ENCODE measurements around the gene IKZF2. TPM values are rescaled to one million over a fixed set of nuclear protein-coding genes. Genes with fewer than 3 reads are reported as not detected.
A peak's percentile ranks its signal among the peaks of the same experiment; 100 is the strongest.

The IKZF2 gene
- total RNA-seq, 2 donors from 2014 or later: 16.2 to 26.5 TPM

GRCh38 chr2:213152888-213153287, 1.5 kb upstream of the IKZF2 start:
- Histone ChIP-seq H3K27ac (peak overlapping the region; percentile 95 to 97), H3K4me1 (ENCODE audit: control insufficient read depth in 1 of 2, low read depth in 2 of 2) (peaks cover 7 to 31% of the 10 kb centered on the region in 2 donors), H3K9me3 (no peaks in the 10 kb centered on the region), H3K27me3 (replicated peaks; ENCODE audit: insufficient read depth) (no peaks in the 10 kb centered on the region), H3K36me3 (no peaks in the 10 kb centered on the region), H3K4me3 (peak overlapping the region; percentile 97)
- TF ChIP-seq CTCF (IDR thresholded peaks at IDR 0.05): no peak
- DNase-seq (ENCODE audit: low spot score) (no peak), ATAC-seq (ENCODE audit: insufficient number of reproducible peaks, low FRiP score, low read depth) (no peak)

GRCh38 chr2:213152065-213152794, 818 bp upstream of the IKZF2 start:
- DNase-seq (ENCODE audit: low spot score) (peak; percentile 7), ATAC-seq (ENCODE audit: insufficient number of reproducible peaks, low FRiP score, low read depth) (peak; percentile 49)
- Histone ChIP-seq H3K36me3 (no peaks in the 10 kb centered on the region), H3K4me1 (ENCODE audit: control insufficient read depth in 1 of 2, low read depth in 2 of 2) (peaks cover 7 to 37% of the 10 kb centered on the region in 2 donors), H3K27me3 (replicated peaks; ENCODE audit: insufficient read depth) (no peaks in the 10 kb centered on the region), H3K4me3 (peak overlapping the region; percentile 97), H3K27ac (peak overlapping the region; percentile 95 to 97), H3K9me3 (no peaks in the 10 kb centered on the region)
- peak; percentile 42 for TF ChIP-seq CTCF (IDR thresholded peaks at IDR 0.05)

GRCh38 chr2:213150315-213151097, 906 bp downstream of the IKZF2 start:
- Histone ChIP-seq H3K27ac (peak overlapping the region; percentile 75 to 79), H3K4me3 (peak overlapping the region; percentile 75), H3K9me3 (no peaks in the 10 kb centered on the region), H3K27me3 (replicated peaks; ENCODE audit: insufficient read depth) (no peaks in the 10 kb centered on the region), H3K4me1 (ENCODE audit: control insufficient read depth in 1 of 2, low read depth in 2 of 2) (peaks cover 7 to 45% of the 10 kb centered on the region in 2 donors), H3K36me3 (no peaks in the 10 kb centered on the region)
- DNase-seq (ENCODE audit: low spot score) (no peak), ATAC-seq (ENCODE audit: insufficient number of reproducible peaks, low FRiP score, low read depth) (no peak)
- no peak for TF ChIP-seq CTCF (IDR thresholded peaks at IDR 0.05)

GRCh38 chr2:213149949-213150314, 1.5 kb downstream of the IKZF2 start:
- Histone ChIP-seq H3K4me3 (peak overlapping the region; percentile 75), H3K27ac (peak overlapping the region; percentile 75 to 79), H3K36me3 (no peaks in the 10 kb centered on the region), H3K27me3 (replicated peaks; ENCODE audit: insufficient read depth) (no peaks in the 10 kb centered on the region), H3K9me3 (no peaks in the 10 kb centered on the region), H3K4me1 (ENCODE audit: control insufficient read depth in 1 of 2, low read depth in 2 of 2) (peaks cover 7 to 49% of the 10 kb centered on the region in 2 donors)
- no peak for TF ChIP-seq CTCF (IDR thresholded peaks at IDR 0.05)
- no peak for ATAC-seq (ENCODE audit: insufficient number of reproducible peaks, low FRiP score, low read depth)
- no peak for DNase-seq (ENCODE audit: low spot score)

GRCh38 chr2:213149294-213149875, 2.0 kb downstream of the IKZF2 start:
- no peak for TF ChIP-seq CTCF (IDR thresholded peaks at IDR 0.05)
- Histone ChIP-seq H3K36me3 (no peaks in the 10 kb centered on the region), H3K4me3 (peak overlapping the region; percentile 75), H3K27ac (peak overlapping the region; percentile 75 to 79), H3K9me3 (no peaks in the 10 kb centered on the region), H3K27me3 (replicated peaks; ENCODE audit: insufficient read depth) (no peaks in the 10 kb centered on the region), H3K4me1 (ENCODE audit: control insufficient read depth in 1 of 2, low read depth in 2 of 2) (peaks cover 7 to 49% of the 10 kb centered on the region in 2 donors)
- ATAC-seq (ENCODE audit: insufficient number of reproducible peaks, low FRiP score, low read depth): no peak
- DNase-seq (ENCODE audit: low spot score): no peak

Measured in thoracic aorta (tissue), 2 donors.